B cell (primary cell): Measurements from ENCODE around the gene ARHGAP31.

Experiments
- CTCF ChIP-seq: fragments of 200-600 bp; IDR thresholded peaks from one replicate; pipeline ENCODE4 v1.8.0; 2022; ENCODE audit warnings: antibody characterized with exemption, mild to moderate bottlenecking
- EZH2 ChIP-seq: IDR thresholded peaks from 2 replicates; pipeline ENCODE4 v1.6.1; 2012; ENCODE audit warnings: borderline replicate concordance, low read depth, mild to moderate bottlenecking, moderate library complexity, low read length; ENCODE audit not compliant: insufficient read depth, poor library complexity, severe bottlenecking

GRCh38 chr3:119314821-119315220 lies 20.6 kb downstream of the ARHGAP31 start:
- TF ChIP-seq CTCF (no peak), EZH2 (no peak)
